ENCODE data around the gene JAK3.

The JAK3 gene

DNA sequence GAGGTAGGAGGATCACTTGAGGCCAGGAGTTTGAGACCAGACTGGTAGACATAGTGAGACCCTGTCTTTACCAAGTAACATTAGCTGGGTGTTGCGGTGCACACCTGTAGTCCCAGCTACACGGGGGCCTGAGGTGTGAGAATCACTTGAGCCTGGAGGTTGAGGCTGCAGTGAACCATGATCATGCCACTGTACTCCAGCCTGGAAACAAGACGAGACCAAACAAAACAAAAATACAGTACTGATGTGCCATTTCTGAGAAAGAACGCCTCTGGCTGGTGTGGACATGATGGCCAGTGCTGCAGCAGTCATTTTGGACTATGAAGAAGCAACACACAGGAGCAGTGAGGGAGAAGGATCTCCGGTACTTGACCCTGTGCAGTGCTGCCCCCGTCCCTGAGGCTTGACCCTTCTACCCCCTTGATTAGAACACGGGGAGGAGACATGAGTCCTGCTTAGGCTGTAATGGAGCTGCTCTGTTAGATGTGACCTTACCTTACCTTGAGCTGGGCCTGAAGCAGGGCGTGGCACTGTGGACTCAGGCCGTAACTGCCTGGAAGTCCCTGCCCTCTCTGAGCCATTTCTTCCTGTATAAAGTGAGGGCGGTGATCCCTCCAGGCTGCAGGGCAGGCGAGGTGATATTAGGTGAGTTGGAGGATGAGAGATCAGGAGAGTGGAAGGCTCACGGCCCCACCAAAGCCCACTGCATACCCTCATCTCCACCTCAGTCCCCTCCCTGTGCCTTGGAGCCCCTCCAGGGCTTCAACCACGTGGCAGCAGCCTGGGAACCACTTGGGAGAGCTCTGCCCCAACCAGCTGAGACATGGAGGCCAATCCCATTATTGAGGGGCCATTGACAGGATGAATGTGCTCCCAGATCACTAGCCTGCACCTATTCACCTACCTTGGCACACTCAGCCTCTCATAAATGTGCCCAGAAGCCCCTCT is 17.9 kb upstream of the JAK3 start:
- FAIRE-seq, result no peak

GRCh38 chr19:17863520-17864182 is 15.9 kb upstream of the JAK3 start:
- FAIRE-seq, result no peak

DNA sequence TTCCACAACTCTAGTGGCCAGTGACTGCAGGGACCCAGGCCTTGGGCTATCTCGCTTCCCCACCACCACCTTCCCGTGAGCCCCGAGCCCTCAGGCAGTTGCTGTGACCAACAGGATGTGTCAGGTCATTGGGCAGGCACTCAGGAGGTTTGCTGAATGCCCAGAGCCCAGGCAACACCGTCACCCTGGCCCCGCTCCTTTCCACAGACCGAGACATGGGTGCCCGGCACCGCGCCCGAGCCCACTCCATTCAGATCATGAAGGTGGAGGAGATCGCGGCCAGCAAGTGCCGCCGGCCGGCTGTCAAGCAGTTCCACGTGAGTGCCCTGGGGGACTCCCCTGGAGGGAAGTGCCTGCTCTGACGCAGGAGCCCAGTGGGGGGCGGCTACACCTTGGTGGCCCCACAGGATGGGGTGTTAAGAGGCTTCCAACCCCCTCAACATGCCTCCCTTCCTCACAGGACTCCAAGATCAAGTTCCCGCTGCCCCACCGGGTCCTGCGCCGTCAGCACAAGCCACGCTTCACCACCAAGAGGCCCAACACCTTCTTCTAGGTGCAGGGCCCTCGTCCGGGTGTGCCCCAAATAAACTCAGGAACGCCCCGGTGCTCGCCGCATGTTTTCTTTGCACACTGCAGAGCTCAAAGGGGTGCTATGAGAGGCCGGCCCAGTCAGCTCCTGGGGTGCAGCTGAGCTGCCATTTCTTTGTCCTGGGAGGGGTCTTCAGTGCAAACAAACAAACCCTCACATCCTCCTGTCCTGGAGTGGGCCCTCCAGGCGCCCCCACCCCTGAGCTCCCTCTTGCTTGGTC is 15.1 kb upstream of the JAK3 start:
- no peak for FAIRE-seq

GRCh38 chr19:17861542-17862402 is 14.0 kb upstream of the JAK3 start:
- no peak for FAIRE-seq

DNA sequence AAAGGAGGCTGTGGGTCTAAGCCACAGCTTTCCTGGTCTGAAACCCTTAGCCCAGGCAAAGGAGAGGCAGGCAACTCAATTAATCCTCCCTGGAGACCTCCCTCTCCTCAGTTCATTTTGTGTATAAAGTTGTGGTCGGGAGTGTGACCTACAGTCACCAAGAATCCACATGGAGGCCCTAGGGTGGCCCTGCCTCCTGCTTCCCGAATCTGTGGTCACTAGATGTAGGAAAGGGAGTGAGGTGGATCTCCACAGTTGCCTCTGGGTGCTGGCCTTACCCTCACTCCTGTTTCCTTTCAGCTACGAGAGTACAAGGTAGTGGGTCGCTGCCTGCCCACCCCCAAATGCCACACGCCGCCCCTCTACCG is 13.2 kb upstream of the JAK3 start:
- no peak for FAIRE-seq

GRCh38 chr19:17860331-17860992 is 12.7 kb upstream of the JAK3 start:
- FAIRE-seq, result no peak

DNA sequence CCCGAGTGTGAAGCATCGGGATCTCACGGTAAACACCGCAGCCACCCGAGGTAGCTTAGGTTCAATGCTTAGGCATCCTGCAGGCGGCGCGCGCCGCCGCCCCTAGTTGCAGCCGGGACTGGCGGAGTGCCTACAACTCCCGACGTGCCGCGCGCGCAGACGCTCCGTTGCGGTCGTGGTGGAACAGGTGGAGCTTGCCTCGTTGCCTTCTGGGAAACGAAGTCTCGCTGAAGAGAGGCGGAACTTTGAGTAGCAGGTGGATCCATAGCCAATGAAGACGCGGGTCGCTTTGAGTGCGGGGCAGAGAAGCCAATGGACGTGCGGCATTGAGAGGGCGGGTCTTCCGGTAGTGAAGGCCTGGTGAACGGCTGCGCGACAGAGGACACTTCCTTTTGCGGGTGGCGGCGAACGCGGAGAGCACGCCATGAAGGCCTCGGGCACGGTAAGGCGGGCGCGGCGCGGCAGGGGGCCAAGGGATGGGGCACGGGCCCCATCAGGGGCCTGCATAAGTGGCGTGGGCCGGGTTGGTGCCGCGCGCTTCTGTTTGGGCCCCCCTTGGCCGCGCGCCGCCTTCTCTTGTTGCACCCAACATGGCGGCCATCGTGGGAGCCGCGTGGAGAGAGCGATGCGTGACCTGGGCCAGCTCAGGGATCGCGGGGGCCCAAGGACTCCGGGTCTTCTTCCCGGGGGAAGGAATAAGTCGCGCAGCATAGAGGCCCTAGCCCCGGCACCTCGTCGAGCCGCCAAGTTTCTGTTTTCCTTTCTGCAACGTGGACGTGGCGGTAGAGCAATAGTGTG is 11.9 kb upstream of the JAK3 start, which contains the start of gene RPL18A:
RPL18A (plus strand) TSS at position 378 of the 798 bp plus-strand sequence; CDS start at position 425, 47 bp downstream.
- peak; percentile 86 for FAIRE-seq

DNA sequence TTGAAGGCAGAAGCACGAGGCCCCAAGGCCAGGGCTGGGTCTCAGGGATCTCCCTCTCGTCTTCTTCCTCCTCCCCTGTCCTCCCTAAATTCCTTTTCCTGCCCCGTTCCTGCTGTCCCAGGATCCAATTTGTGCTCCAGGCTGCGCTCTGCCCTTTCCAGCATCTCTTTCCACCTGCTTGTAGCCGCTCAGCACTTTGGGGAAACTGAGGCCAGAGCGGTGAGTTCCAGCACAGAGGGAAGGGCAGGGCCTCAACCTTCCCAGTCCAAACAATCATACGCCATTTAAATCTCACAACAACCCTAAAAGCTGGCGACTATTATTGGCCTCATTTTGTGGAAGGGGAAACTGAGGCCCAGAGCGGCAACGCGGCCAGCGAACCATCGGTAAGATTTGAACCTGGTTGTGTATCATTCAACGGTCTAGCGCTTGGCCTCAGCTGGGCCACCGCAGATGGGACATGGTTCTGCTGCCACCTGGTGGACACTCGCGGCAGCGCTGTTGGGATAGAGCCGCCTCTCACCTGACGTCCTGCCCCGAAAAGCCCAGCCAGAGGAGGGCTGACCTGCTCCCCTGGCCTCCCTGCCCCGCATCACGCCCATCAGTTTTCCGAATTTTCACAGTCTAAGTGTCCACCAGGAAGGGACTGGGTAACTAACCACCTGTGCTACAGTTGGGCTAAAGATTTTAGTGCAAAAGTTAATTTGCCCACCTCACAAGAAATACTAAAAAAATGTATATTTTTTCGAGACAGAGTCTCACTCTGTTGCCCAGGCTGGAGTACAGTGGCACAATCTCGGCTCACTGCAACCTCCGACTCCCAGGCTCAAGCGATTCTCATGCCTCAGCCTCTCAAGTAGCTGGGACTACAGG is 7.7 kb upstream of the JAK3 start:
- no peak for FAIRE-seq

GRCh38 chr19:17854061-17854460 is 6.3 kb upstream of the JAK3 start:
- no peak for FAIRE-seq

DNA sequence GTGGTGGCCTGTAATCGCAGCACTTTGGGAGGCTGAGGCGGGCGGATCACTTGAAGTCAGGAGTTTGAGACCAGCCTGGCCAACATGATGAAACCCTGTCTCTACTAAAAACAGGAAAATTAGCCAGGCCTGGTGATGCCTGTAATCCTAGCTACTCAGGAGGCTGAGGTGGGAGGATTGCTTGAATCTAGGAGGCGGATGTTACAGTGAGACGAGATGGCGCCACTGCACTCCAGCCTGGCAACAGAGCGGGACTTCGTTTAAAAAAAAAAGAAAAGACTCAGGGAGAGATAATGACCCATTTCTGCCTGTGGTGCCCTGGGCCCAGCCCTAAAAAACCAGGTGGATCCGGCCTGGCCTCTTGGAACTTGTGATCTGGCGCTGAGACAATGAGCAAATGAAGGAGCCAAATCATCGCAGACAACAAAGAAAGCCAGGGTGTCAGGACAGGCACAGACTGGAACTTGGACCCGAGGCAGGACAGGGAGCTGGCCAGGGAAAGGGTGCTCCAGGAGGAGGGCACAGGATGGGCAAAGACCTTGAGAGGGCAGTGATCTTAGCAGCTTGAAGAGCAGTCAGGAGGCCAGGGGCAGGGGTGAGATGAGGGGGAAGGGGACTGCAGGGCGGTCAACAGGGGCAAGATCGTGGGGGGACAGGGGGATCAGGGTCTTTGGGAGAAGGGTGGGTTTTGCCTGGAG is 962 bp upstream of the JAK3 start:
- no peak for FAIRE-seq

GRCh38 chr19:17846146-17846545 is 1.6 kb downstream of the JAK3 start:
- FAIRE-seq, result no peak

DNA sequence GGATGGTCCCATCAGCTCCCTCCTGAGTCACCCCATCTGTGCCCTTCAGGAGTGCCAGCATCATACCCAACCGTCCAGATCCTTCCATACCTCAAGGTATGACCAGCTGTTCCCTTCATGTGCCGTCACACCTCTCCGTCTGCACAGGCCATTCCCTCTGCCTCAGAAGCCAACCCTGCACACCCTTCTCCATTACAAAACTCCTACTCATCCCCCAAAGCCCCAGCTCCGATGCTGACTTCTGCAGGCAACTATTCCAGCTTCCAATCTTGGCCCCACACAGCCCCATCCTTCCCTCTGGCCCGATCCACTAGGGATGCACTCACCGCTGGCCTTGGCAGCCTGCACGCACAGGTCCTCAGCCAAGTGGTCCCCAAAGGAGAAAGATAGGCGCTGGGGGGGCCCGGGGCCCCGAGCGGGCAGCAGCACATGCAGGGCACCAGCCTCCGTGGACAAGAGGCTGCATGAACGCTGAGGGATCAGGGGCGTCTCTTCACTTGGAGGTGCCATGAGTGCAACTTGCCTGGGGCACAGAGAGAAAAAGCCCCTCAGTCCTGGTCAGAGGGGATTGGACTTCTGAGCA is 3.8 kb downstream of the JAK3 start:
- no peak for FAIRE-seq

DNA sequence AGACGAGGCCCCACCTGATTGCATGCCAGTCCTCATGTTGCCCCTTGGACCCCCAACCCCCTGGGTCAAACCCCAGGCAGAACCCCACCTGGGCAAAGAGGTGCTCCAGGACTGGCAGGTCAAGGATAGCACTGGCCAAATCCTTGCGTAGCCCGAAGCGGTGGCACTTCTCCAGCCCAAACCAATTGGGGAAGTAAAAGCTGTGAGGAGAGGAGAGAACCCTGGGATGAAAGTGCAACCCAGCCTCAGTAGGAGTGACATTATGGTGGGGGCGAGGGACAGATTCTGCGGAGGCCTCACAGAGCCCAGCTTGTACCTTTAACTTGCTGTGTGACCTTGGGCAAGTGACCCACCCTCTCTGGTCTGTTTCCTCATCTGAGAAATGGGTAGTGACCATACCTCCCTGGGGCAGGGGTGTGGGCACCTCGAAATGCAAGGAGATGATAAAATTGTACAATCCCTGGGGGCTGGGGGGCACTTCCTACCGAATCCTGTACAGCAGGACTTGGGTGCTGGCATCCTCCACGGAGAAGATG is 4.4 kb downstream of the JAK3 start:
- no peak for FAIRE-seq

GRCh38 chr19:17842663-17843291 is 5.0 kb downstream of the JAK3 start:
- FAIRE-seq, result no peak

DNA sequence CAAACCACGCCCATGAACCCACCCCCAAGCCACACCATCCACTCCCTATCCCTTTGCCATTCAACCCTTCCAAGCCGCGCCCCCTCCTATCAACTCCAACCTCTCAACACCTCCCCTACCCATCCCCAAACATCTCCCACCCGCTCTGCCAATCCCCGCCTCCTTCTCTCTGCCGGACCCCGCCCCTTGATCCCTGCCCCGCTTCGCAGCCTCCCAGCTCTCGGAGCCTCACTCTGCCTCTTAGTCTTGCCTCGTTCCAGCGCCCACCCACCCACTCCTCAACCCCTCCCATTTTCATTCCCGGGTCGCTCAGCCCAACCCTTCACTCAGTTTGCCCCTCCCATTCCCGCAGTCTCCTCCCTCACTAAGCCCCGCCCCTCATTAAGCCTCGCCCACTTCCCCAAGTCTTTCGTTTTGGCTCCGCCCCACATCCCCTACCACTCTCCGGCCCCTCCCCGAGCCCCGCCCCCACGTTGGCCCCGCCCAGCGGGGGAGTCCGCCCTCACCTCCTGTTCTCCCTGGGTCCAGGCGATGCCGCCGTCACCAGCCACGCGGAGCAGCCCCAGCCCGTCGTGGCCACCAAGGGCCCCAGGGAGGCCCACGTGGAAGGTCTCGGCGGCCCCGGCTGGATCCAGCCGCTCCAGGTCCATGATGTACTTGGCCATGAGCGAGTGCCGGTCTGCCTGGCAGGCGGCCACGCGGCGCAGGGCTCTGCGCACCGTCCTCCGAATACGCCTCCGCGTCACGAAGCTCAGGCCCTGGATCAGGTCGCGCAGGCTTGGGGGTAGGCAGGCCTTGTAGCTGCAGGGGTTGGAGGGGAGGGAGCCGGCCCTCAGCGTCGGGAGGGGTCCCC is 5.7 kb downstream of the JAK3 start:
- FAIRE-seq, result no peak

GRCh38 chr19:17841371-17841809 is 6.4 kb downstream of the JAK3 start:
- FAIRE-seq, result no peak

DNA sequence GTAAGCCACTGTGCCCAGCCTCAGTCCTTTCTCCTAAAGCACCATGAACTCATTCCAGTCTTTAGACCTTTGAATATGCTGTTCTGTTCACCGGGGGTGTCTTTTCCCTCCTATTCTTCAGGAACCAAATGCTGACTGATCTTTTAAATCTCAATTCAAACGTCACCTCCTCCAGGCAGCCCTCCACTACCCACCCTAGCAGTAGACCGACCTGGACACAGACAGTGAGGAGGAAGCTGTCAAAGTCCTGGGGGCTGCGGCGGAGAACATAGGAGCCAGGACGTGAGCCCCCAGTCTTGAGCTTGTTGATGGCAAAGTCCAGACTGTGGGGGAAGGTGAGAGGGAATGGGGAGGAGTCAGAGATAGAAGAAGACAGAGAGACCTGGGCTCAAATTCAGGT is 7.8 kb downstream of the JAK3 start:
- FAIRE-seq, result no peak

Measured in islet of Langerhans (tissue), 1 donor.